ENCODE data around the gene ABCA2. TPM values are rescaled to one million over a fixed set of nuclear protein-coding genes. Genes with fewer than 3 reads are reported as not detected.

ABCA2 gene
- polyA plus RNA-seq, 1 of the 3 experiments (the other 2 are of a cell fraction) = 34.7 TPM

- H3K27ac ChIP-seq (ENCODE audit: low read depth in 2 of 2, low read length in 1 of 2) = no peak overlapping the region; a peak in 1 of 4 replicates
- 88% methylated on average over 12 of the region's 13 CpGs for WGBS (ENCODE audit: low lambda C conversion rate)
- CTCF ChIA-PET = interaction anchor here (1.1 to 3.1 kb wide), 3 partner anchors 17 to 27 kb away, joined by 3 to 16 read pairs (median 14); partner anchors contain the start of gene ABCA2
- no peaks in the 10 kb centered on the region for H3F3A ChIP-seq (replicated peaks; ENCODE audit: insufficient read depth)
- no peaks in the 10 kb centered on the region for H3K27me3 ChIP-seq (ENCODE audit: insufficient read depth)
- H3K9me3 ChIP-seq = no peaks in the 10 kb centered on the region
- no peaks in the 10 kb centered on the region for H3K4me1 ChIP-seq (ENCODE audit: control insufficient read depth in 1 of 2, insufficient read depth in 2 of 2, low read depth in 1 of 2, low read length in 1 of 2)
- no peaks in the 10 kb centered on the region for H3K79me2 ChIP-seq (ENCODE audit: insufficient read depth)
- peaks cover 0 to 10% of the 10 kb centered on the region in 2 experiments for H3K36me3 ChIP-seq (replicated peaks in 1 of 2; ENCODE audit: control insufficient read depth in 1 of 2, insufficient read depth in 2 of 2, low read length in 1 of 2)
- H3K4me2 ChIP-seq = no peak overlapping the region
- POLR2A ChIA-PET = interaction anchor here (1.1 kb wide), 1 partner anchor 12 kb away, joined by 3 read pairs; the partner anchor contains the start of gene CLIC3
- no peaks in the 10 kb centered on the region for H4K20me1 ChIP-seq (ENCODE audit: insufficient read depth)
- H3K9me2 ChIP-seq = no peaks in the 10 kb centered on the region
- DNase-seq = peak; percentile 63
- no peak overlapping the region for H3K4me3 ChIP-seq (ENCODE audit: low read depth in 2 of 2, low read length in 1 of 2)
- H2AFZ ChIP-seq (ENCODE audit: low read depth) = no peak overlapping the region
- TF ChIP-seq RXRA (IDR thresholded peaks at IDR 0.05; ENCODE audit: borderline replicate concordance, low read depth) = no peak
- TF ChIP-seq PBX3 (IDR thresholded peaks at IDR 0.05) = no peak
- no peak for TF ChIP-seq GABPA (IDR thresholded peaks at IDR 0.05; ENCODE audit: low read depth)
- TF ChIP-seq RAD21 (IDR thresholded peaks at IDR 0.05; ENCODE audit: low read length) = 0 out of 2 replicates have a peak, but pooled peaks have one; percentile 12
- no peak for TF ChIP-seq YY1 (IDR thresholded peaks at IDR 0.05; ENCODE audit: low read depth)
- no peak overlapping the region for H3K9ac ChIP-seq
Measured at GRCh38 chr9:137007816-137008270, 20.2 kb downstream of the ABCA2 start.

- Histone ChIP-seq H3K4me3 (ENCODE audit: low read depth in 2 of 2, low read length in 1 of 2) (no peak overlapping the region), H3K36me3 (replicated peaks in 1 of 2; ENCODE audit: control insufficient read depth in 1 of 2, insufficient read depth in 2 of 2, low read length in 1 of 2) (peaks cover 0 to 7% of the 10 kb centered on the region in 2 experiments), H3F3A (replicated peaks; ENCODE audit: insufficient read depth) (no peaks in the 10 kb centered on the region), H3K9ac (no peak overlapping the region), H3K9me3 (no peaks in the 10 kb centered on the region), H3K79me2 (ENCODE audit: insufficient read depth) (no peaks in the 10 kb centered on the region), H4K20me1 (ENCODE audit: insufficient read depth) (no peaks in the 10 kb centered on the region), H3K27ac (ENCODE audit: low read depth in 2 of 2, low read length in 1 of 2) (no peak overlapping the region; a peak in 1 of 4 replicates), H2AFZ (ENCODE audit: low read depth) (no peak overlapping the region), H3K27me3 (ENCODE audit: insufficient read depth) (no peaks in the 10 kb centered on the region), H3K4me2 (no peak overlapping the region), H3K4me1 (ENCODE audit: control insufficient read depth in 1 of 2, insufficient read depth in 2 of 2, low read depth in 1 of 2, low read length in 1 of 2) (no peaks in the 10 kb centered on the region), H3K9me2 (no peaks in the 10 kb centered on the region)
- TF ChIP-seq FOSL2 (IDR thresholded peaks at IDR 0.05; ENCODE audit: borderline replicate concordance, low read depth) = no peak
- TF ChIP-seq IRF3 (IDR thresholded peaks at IDR 0.05; ENCODE audit: low read depth, low read length) = no peak
- no peak for TF ChIP-seq TAF1 (IDR thresholded peaks at IDR 0.05; ENCODE audit: borderline replicate concordance, low read depth, low read length)
- TF ChIP-seq NFIC (IDR thresholded peaks at IDR 0.05; ENCODE audit: borderline replicate concordance) = no peak
- no peak for TF ChIP-seq SMC3 (IDR thresholded peaks at IDR 0.05; ENCODE audit: low read depth, low read length)
- TF ChIP-seq POLR2AphosphoS5 (IDR thresholded peaks at IDR 0.05; ENCODE audit: low read depth, low read length) = no peak
- TF ChIP-seq EP300 (IDR thresholded peaks at IDR 0.05; ENCODE audit: borderline replicate concordance in 1 of 2, low read depth in 1 of 2, low read length in 1 of 2) = no peak
- no peak for TF ChIP-seq MAX (IDR thresholded peaks at IDR 0.05; ENCODE audit: low read depth)
- TF ChIP-seq RXRA (IDR thresholded peaks at IDR 0.05; ENCODE audit: borderline replicate concordance, low read depth) = no peak
- no peak for TF ChIP-seq MXI1 (IDR thresholded peaks at IDR 0.05; ENCODE audit: low read depth, low read length)
- 82% methylated on average over 28 of the region's 30 CpGs for WGBS (ENCODE audit: low lambda C conversion rate)
- ChIA-PET CTCF (interaction anchor here (0.6 to 3.1 kb wide), 6 partner anchors 13 to 61 kb away, joined by 3 to 16 read pairs (median 3); partner anchors contain the start of gene ABCA2), POLR2A (interaction anchor here (1.1 kb wide), 1 partner anchor 11 kb away, joined by 3 read pairs; the partner anchor contains the start of gene CLIC3)
- no peak for DNase-seq
Measured at GRCh38 chr9:137007108-137007815, 20.8 kb downstream of the ABCA2 start.

Data from SK-N-SH (cell line).